DMS53 treated with DMSO at 0.1 percent for 48 hours (cell line): ENCODE results near the gene MALAT1.
"Not testable (repeated sequence)": the region's sequence is repeated elsewhere in the genome, so short reads cannot be mapped to it uniquely, and the experiment has no call there.

ENCODE experiments used
- DNase-seq: peaks from one replicate; lab custom pipeline; 2025; ENCODE audit not compliant: unreplicated experiment; lab: John Stamatoyannopoulos, UW

Gene MALAT1

GRCh38 chr11:65516135-65516968 lies 17.5 kb downstream of the MALAT1 start:
- no peak for DNase-seq

- DNase-seq = not testable (repeated sequence)
These were observed 20.2 kb downstream of the MALAT1 start for GRCh38 chr11:65518941-65519549.

GRCh38 chr11:65521777-65522521 lies 23.1 kb downstream of the MALAT1 start:
- not testable (repeated sequence) for DNase-seq

GRCh38 chr11:65522718-65523630 lies 24.1 kb downstream of the MALAT1 start:
- DNase-seq = not testable (repeated sequence)

- not testable (repeated sequence) for DNase-seq
These were observed 24.8 kb downstream of the MALAT1 start for GRCh38 chr11:65523631-65523968.

GRCh38 chr11:65524014-65524740 lies 25.3 kb downstream of the MALAT1 start:
- DNase-seq = no peak

GRCh38 chr11:65524741-65525545 lies 26.1 kb downstream of the MALAT1 start, which contains the start of gene SCYL1:
Gene SCYL1 (plus strand): TSS chr11:65525083. CDS start chr11:65525154, 71 bp downstream.
- peak; percentile 52 for DNase-seq

GRCh38 chr11:65525546-65526480 lies 27.0 kb downstream of the MALAT1 start:
- DNase-seq = no peak

GRCh38 chr11:65526744-65527143 lies 27.9 kb downstream of the MALAT1 start:
- DNase-seq = no peak

GRCh38 chr11:65528819-65529350 lies 30.0 kb downstream of the MALAT1 start:
- DNase-seq = no peak

- no peak for DNase-seq
These were observed 30.8 kb downstream of the MALAT1 start for GRCh38 chr11:65529475-65530156.

GRCh38 chr11:65530157-65530496 lies 31.3 kb downstream of the MALAT1 start:
- DNase-seq = no peak

GRCh38 chr11:65532388-65533064 lies 33.7 kb downstream of the MALAT1 start:
- no peak for DNase-seq

GRCh38 chr11:65535102-65535501 lies 36.3 kb downstream of the MALAT1 start:
- DNase-seq = no peak

GRCh38 chr11:65536412-65537295 lies 37.8 kb downstream of the MALAT1 start:
- DNase-seq = no peak

- DNase-seq = no peak
These were observed 38.4 kb downstream of the MALAT1 start for GRCh38 chr11:65537296-65537597.
